Measurements from ENCODE around the gene OTULIN.

Gene OTULIN

DNA sequence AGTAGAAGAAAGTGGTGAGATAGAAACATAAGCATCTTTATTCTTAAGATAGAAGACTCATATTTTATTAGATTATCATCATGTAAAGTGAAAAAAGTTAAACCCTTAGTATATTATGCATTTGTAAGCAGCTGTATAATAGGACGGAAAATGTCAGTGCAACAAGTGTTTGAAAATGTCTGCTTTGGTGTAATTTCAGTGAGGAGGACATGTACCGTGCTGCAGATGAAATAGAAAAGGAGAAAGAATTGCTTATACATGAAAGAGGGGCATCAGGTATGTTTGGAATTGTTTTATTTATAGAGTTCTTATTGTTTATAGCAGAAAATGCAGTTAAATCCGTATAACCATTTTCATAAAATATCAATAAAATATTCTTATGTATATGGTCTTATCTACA, 8.9 kb downstream of the OTULIN start:
- no peak overlapping the region for H3K4me3 ChIP-seq (ENCODE audit: low read depth, low read length)
- TF ChIP-seq, protein P1, sequence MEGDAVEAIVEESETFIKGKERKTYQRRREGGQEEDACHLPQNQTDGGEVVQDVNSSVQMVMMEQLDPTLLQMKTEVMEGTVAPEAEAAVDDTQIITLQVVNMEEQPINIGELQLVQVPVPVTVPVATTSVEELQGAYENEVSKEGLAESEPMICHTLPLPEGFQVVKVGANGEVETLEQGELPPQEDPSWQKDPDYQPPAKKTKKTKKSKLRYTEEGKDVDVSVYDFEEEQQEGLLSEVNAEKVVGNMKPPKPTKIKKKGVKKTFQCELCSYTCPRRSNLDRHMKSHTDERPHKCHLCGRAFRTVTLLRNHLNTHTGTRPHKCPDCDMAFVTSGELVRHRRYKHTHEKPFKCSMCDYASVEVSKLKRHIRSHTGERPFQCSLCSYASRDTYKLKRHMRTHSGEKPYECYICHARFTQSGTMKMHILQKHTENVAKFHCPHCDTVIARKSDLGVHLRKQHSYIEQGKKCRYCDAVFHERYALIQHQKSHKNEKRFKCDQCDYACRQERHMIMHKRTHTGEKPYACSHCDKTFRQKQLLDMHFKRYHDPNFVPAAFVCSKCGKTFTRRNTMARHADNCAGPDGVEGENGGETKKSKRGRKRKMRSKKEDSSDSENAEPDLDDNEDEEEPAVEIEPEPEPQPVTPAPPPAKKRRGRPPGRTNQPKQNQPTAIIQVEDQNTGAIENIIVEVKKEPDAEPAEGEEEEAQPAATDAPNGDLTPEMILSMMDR (IDR thresholded peaks at IDR 0.05; ENCODE audit: borderline replicate concordance, insufficient read depth, low read depth, low read length) = no peak

DNA sequence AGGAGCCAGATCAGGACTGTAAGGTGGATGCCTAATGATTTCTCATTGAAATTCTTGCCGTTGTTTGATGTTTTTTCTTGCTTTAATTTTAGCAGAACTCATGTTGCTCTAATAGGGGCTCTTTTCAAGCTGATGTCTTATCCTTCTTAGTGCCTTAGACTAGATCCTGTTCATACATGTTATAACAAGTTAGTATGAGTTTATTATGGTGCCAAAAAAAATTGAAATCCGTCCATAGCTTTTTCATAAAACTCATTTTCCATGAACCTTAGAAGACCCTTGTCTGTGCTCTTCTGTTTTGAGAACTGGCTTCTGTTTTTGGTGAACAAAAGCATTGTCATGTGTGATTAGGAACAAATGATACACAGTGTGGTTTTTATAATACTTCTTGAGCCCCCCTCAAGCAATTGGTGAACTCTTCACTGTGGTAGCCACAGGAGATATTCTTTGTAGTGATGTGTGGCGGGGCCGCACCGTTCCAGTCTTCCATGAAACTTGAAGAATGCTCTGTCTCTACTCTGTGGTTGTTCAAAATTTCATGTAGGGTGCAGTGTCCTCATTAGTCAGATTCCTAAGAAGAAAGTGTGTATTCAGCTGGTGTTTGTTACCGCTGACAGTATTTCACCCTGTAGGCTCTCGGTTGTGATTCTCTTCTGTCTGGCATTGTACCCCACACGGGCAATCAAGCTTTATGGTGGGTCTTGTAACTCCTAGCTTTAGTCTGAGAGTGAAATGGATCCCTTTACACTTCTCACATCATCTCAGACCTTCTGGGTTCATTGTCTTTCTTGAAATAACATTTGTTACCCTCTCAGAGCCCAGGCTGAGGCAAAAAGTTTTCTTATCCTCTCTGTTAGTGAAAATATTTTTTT, 10.7 kb downstream of the OTULIN start:
- H3K4me3 ChIP-seq (ENCODE audit: low read depth, low read length) = peak overlapping the region; percentile 15

DNA sequence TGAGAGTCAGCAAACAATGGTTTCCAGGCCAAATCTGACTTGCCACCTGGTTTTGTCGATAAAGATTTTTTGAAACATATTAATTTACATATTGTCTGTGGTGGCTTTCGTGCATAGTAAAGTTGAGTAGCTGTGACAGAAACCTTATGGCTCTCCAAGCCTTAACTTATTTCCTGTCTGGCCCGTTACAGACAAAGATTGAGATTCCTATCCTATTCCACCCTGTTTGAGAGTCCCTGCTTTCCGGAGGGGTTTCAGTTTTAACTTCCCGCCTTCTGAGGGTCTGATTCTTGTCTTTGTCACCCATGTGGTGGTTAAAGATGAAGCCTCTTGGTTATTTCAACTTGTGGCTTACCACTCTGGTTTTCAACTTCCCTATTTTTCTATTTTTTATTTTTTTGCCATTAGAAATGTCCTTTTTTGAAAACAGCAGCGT, 11.4 kb downstream of the OTULIN start:
- TF ChIP-seq, protein P1 (IDR thresholded peaks at IDR 0.05; ENCODE audit: borderline replicate concordance, insufficient read depth, low read depth, low read length) = no peak

More for the DNA sequence above, 10.7 kb downstream of the OTULIN start:
- TF ChIP-seq, protein P1 (IDR thresholded peaks at IDR 0.05; ENCODE audit: borderline replicate concordance, insufficient read depth, low read depth, low read length) = no peak

DNA sequence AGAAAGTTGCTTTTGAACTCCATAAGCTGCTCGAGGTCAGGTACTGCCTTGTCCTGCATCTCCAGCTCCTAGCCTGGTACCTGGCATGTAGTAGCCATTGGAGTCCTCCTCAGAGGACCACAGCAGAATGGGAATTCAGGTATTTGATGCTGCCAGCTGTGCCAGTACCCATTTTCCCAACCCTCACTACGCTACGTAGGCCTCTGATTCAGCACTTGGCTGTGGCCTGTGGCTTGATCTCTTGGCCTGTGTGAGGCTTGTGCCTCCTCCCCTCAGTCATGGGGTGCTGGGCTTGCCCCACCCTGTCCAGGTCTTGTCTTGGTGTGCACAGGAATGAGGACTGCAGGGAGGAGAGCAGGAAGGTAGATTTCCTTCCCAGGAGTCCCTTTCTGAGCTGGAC, 11.8 kb downstream of the OTULIN start:
- H3K4me3 ChIP-seq (ENCODE audit: low read depth, low read length) = peak overlapping the region; percentile 31
- TF ChIP-seq, protein P1 (IDR thresholded peaks at IDR 0.05; ENCODE audit: borderline replicate concordance, insufficient read depth, low read depth, low read length) = no peak

More for the DNA sequence above, 11.4 kb downstream of the OTULIN start:
- H3K4me3 ChIP-seq (ENCODE audit: low read depth, low read length) = no peak overlapping the region

DNA sequence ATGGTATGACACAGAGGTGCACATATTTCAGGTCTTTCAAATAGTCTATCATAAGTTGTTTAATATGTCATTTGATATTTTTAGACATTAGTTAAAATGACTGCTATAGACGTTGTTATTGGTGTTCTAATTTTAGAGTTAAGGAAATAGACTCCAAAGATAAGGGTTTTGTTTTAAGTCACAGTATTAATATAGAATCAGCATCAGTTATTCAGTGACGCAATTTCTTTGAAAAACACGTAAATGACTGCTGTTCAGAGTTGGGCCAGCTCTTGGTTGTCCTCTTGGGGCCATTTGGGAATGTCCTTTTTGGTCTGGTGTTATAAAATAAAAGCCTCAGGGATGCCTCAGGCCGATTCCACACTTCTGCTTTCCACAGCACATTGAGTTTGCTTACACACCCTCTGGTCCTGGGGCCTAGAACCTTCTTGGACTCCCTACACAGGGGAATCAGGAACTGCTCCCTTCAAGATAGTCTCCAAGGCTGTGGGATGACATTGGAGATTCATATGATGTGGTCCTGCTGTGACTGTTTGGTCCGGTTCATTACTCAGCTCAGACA, 14.3 kb downstream of the OTULIN start:
- no peak overlapping the region for H3K4me3 ChIP-seq (ENCODE audit: low read depth, low read length)
- TF ChIP-seq, protein P1 (IDR thresholded peaks at IDR 0.05; ENCODE audit: borderline replicate concordance, insufficient read depth, low read depth, low read length) = no peak

DNA sequence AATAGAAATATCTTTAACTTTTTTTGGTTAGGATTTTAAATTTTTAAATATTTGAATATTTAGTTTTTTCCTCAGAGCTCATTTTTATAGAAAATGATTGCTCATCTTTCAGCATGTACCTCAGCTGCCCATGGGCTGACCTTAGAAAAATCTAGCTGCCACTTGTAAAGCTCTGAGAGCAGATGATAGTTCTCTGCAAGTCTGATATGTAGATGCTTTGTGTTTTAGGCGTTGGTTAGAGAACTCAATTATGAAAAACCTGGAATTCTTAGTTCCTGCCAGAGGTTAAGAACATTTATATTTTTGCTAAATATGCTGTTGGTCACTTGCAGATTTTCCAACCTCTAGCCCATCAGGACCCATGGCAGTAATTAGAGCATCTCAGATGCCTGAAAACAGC, 15.1 kb downstream of the OTULIN start:
- H3K4me3 ChIP-seq (ENCODE audit: low read depth, low read length) = no peak overlapping the region
- TF ChIP-seq, protein P1 (IDR thresholded peaks at IDR 0.05; ENCODE audit: borderline replicate concordance, insufficient read depth, low read depth, low read length) = no peak
